Measurements from ENCODE around the gene TMPRSS6. TPM values are rescaled to one million over a fixed set of nuclear protein-coding genes. Genes with fewer than 3 reads are reported as not detected.

Gene TMPRSS6
- total RNA-seq, 1 experiment from 2014 or later: 0.39 TPM

- no peak for ATAC-seq
- Histone ChIP-seq H3K9ac (ENCODE audit: low read length) (no peak overlapping the region), H3K4me2 (ENCODE audit: low read length) (no peak overlapping the region)
These were observed 8.9 kb downstream of the TMPRSS6 start for GRCh38 chr22:37100589-37101127.

More at GRCh38 chr22:37100589-37101127, 8.9 kb downstream of the TMPRSS6 start:
- ChIA-PET RAD21 (ENCODE audit: low non-redundant PET in 1 of 2, low total read pairs in 2 of 2, uncharacterized antibody in 2 of 2, unreplicated experiment in 2 of 2) (no interaction called here), POLR2A (no interaction called here), CTCF (no interaction called here)
- Histone ChIP-seq H3K4me3 (replicated peaks in 1 of 2; ENCODE audit: low read depth in 1 of 2, low read length in 2 of 2) (no peak overlapping the region), H3K36me3 (ENCODE audit: control insufficient read depth in 1 of 2, insufficient read depth in 2 of 2, low read length in 2 of 2) (no peaks in the 10 kb centered on the region), H3K27ac (ENCODE audit: low read depth, low read length) (no peak overlapping the region), H3K9me3 (ENCODE audit: control insufficient read depth in 1 of 2, insufficient read depth in 1 of 2, low read depth in 1 of 2, low read length in 2 of 2) (no peaks in the 10 kb centered on the region), H3K9me2 (ENCODE audit: insufficient read depth) (no peaks in the 10 kb centered on the region), H2AFZ (ENCODE audit: low read depth, low read length, poor library complexity, severe bottlenecking) (no peak overlapping the region), H4K20me1 (ENCODE audit: insufficient read depth) (no peaks in the 10 kb centered on the region), H3K4me1 (ENCODE audit: control insufficient read depth in 1 of 2, insufficient read depth in 2 of 2, low read length in 2 of 2) (peaks cover 0 to 14% of the 10 kb centered on the region in 2 experiments; a peak in 1 of 4 replicates), H3K27me3 (ENCODE audit: insufficient read depth, low read length) (no peaks in the 10 kb centered on the region; the same call in 1 of the 2 replicates), H3K79me2 (ENCODE audit: insufficient read depth, low read length) (no peaks in the 10 kb centered on the region)
- intact Hi-C loops (cut with micrococcal nuclease): no loop called here
- no TSS peak for BruUV-seq (replicated peaks)
- DNase-seq (ENCODE audit: low read depth, low spot score): no peak
- TF ChIP-seq FOSL1 (IDR thresholded peaks at IDR 0.05; ENCODE audit: low read depth) (no peak), REST (IDR thresholded peaks at IDR 0.05; ENCODE audit: low read depth) (no peak), RAD21 (IDR thresholded peaks at IDR 0.05; ENCODE audit: low read depth) (no peak), POLR2AphosphoS5 (IDR thresholded peaks at IDR 0.05; ENCODE audit: low read depth, low read length) (no peak), EZH2phosphoT487 (IDR thresholded peaks at IDR 0.05; ENCODE audit: borderline replicate concordance) (no peak), SIN3A (IDR thresholded peaks at IDR 0.05; ENCODE audit: low read depth) (no peak), SP1 (IDR thresholded peaks at IDR 0.05; ENCODE audit: low read depth) (no peak), MAX (IDR thresholded peaks at IDR 0.05) (no peak), JUND (IDR thresholded peaks at IDR 0.05) (no peak), POLR2A (IDR thresholded peaks at IDR 0.05; ENCODE audit: borderline replicate concordance, extremely low read depth, insufficient read depth, insufficient read length) (no peak), EZH2 (IDR thresholded peaks at IDR 0.05) (no peak), TCF7L2 (IDR thresholded peaks at IDR 0.05; ENCODE audit: borderline replicate concordance, extremely low read depth, insufficient read depth, insufficient read length) (no peak), CTCF (IDR thresholded peaks at IDR 0.05 in 2 of 3, conservative IDR thresholded peaks at IDR 0.05 in 1 of 3; ENCODE audit: borderline replicate concordance in 1 of 3, insufficient read depth in 1 of 3, low read depth in 2 of 3, low read length in 2 of 3) (no peak), ZBTB33 (IDR thresholded peaks at IDR 0.05; ENCODE audit: extremely low read depth, insufficient replicate concordance, low read length) (no peak), CBX3 (IDR thresholded peaks at IDR 0.05; ENCODE audit: low read depth) (no peak), ZNF274 (IDR thresholded peaks at IDR 0.05; ENCODE audit: low read depth, low read length) (no peak), ATF3 (IDR thresholded peaks at IDR 0.05) (no peak)

Measured in HCT116 (cell line).